CD1c-positive myeloid dendritic cell (primary cell): ENCODE results near the gene PBX3.
"Not testable (repeated sequence)": the region's sequence is repeated elsewhere in the genome, so short reads cannot be mapped to it uniquely, and the experiment has no call there.

Source experiments
- DNase-seq: peaks from one replicate; pipeline ENCODE4 v3.0.0-alpha.2; 2016; ENCODE audit errors: extremely low spot score

PBX3 gene

DNA sequence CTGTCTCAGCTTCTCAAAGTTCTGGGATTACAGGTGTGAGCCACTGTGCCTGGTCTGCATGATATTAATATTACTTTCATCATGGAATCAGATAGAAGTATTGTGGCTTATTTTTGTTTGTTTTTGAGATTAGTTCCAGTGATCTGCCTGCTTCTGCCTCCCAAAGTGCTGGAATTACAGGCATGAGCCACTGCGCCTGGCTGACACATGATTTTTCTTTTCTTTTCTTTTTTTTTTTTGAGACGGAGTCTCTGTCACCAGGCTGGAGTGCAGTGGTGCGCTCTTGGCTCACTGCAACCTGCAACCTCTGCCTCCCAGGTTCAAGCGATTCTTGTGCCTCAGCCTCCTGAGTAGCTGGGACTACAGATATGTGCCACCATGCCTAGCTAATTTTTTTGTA, 29.6 kb downstream of the PBX3 start:
- not testable (repeated sequence) for DNase-seq

DNA sequence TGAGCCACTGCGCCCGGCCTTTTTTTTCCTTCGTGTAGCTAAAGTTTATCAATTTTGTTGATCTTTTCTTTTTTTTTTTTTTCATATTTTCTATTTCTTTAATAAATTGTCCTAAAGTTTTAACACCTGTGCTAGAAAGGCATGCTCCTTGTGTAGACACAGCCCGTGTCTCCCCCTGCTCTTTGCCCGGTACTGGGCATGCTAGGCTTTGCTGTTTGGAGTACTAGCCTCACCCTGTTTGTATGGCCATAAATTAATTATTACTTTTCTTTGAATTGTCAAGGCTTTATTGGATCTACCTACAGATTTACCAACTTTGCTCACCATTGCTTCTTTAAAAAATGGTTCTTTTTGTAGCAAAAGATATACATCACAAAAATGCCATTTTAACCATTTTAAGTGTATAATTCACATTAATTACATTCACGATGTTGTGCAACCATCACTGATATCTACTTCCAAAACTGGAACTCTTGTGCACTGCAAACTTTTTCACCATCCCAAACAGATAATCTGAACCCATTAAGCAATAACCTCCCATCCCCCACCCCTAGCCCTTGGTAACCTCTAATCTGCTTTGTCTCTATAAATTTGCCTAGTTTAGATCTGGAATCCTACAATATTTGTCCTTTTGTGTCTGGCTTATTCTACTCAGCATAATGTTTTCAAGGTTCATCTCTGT, 31.5 kb downstream of the PBX3 start:
- DNase-seq = not testable (repeated sequence)

DNA sequence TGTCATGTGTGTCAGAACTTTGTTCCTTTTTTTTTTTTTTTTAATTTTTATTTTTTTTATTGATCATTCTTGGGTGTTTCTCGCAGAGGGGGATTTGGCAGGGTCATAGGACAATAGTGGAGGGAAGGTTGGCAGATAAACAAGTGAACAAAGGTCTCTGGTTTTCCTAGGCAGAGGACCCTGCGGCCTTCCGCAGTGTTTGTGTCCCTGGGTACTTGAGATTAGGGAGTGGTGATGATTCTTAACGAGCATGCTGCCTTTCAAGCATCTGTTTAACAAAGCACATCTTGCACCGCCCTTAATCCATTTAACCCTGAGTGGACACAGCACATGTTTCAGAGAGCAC, 32.0 kb downstream of the PBX3 start:
- DNase-seq = not testable (repeated sequence)

DNA sequence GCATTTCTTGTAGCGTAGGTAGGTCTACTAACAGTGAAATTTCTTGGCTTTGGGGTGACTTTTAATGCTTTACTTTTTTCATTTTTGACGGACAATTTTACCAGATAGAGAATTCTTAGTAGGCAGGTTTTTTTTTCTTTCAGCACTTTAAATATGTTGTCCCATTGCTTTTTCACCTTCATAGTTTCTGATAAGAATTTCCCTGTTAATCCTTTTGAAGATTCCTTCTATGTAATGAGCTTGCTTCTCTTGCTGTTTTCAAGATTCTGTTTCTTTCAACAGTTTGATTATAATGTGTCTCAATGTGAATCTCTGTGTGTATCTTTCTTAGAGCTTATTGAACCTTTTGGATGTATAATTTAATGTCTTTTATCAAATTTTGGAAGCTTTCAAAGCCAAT, 35.5 kb downstream of the PBX3 start:
- no peak for DNase-seq

DNA sequence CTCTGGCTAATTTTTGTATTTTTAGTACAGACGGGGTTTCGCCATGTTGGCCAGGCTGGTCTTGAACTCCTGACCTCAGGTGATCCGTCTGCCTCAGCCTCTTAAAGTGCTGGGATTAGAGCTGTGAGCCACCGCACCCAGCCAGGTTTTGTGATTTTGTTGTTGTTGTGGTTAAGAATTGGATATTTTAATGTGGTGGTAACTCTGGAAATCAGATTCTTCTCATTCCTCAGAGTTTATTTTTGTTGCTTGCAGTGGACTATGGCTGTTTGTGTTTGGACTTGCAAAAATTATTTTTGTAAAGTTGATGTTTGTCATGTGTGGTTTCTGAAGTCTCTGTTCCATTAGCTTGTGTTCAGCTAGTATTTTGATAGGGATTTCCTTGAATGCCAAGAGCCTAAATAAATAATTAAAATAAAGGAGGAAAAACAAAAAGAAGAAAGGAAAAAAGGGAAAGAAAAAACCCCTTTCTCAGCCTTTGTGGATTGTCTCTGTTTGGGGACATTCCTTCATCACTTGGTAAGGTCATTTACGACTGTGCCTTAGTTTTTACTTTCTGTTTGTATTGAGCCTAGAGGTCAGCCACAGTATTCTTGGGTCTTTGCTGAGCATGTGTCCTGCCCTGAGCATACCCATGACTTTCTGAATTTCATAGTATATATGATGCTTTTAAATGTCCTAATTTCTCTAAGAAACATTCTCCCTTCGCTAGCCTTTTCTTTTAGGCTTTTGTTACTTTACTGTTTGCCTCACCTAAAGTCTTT, 37.3 kb downstream of the PBX3 start:
- no peak for DNase-seq

DNA sequence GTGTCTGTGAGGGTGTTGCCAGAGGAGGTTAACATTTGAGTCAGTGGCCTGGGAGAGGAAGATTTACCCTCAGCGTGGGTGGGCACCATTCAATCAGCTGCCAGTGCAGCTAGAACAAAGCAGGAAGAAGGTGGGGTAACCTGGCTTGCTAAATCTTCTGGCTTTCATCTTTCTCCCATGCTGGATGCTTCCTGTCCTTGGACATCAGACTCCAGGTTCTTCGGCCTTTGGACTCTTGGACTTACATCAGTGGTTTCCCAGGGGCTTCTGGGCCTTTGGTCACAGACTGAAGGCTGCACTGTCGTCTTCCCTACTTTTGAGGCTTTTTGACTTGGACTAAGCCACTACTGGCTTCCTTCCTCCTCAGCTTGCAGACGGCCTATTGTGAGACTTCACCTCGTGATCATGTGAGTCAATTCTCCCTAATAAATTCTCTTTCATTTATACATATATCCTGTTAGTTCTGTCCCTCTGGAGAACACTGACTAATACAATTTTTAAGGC, 38.1 kb downstream of the PBX3 start:
- peak; percentile 74 for DNase-seq

DNA sequence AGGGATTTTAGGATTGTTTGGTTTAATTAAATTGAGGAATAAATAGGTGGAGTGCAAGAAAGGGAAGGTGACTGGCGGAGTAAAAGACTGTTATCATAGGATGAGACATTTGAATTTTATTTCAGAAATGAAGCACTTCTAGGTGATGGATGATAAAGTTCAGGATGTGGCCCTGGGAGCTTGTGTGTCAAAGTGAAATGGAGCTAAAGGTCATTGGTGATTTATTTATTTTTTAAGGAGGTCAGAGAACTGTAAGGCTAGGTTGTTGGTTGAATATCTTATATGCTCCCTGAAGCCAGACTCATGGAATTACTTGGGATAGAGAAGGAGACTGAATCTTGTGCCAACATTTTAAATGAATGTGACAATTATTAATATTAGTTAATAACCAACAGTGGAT, 40.5 kb downstream of the PBX3 start:
- DNase-seq = no peak

DNA sequence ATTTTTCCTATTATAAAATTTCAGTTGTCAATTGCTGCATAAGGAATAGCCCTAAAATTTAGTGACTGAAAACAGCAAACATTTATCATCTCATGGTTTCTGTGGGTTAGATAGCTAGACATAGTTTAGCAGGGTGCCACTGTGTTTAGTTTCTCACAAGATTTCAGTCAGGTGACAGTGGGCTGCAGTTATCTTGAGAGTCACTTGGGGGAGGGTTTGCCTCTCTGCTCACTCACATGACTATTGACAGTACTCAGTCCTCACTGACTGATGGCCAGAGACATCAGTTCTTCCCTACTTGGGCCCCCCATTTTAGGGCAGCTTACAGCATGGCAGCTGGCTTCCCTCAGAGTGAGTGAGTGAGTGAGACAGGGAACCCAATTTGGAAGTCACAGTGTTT, 42.0 kb downstream of the PBX3 start:
- DNase-seq = no peak

DNA sequence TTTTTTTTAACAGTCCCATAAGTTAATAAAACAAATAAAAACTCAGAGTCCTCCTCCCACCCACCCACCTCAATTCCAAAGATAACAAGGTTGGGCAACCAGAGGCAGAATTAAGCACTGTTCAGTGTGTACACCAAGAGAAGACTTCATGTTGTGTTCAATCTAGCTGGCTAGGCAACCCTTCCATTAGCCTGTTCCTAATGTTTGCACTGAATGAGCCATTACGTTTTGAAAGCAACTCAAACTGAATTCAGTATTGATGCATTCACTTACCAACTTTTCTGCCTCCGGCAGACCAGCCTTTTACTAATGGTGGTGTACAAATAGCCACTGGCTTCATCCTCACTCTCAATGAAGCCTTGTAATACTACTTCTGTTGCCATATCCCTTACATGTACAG, 47.5 kb downstream of the PBX3 start:
- no peak for DNase-seq

DNA sequence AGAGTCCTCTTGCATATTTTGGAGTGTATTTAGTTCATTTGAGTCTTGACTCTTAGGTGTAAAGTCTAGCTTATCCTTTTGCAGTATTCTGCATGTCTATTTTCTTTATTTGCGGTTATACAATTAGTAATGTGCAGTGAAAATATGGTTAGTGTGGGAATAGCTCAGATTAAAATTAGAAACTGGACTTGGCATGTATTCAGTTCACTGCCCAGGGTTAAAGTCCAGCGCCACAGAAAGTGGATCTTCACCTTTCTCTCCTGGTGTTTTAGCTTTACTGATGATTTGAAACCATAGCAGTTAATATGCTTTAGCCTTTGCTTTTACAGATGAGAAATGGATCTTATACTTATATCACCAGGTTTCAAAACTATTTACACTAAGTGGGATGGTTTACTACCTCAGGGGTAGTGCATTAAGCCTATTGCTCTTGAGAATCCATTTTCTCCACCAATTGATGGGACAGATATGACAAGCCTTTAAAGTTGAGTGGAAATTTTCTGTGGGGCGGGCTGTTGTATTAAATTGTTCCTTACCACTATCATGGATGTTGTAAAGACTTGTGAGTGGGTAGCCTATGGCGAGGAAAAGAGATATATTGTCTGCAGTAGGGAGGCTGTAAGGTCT, 48.9 kb downstream of the PBX3 start:
- no peak for DNase-seq

DNA sequence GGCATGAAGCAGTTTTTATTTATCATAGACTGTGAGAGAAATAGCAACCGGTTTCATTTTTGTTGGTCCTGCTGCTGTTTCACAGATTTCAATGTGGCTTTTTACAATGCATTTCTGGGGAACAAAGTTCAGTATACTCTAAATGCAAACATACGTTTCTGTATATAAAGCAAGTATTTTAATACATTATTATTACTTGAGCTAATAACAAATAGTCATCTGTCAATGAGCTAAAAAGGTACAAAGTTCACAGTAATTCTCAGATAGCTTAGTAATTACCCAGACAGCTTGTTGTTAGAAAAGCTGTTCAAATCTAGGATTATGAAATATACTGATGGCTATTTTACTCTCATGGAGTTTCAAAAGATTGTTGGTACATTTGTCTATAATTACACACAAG, 50.8 kb downstream of the PBX3 start:
- no peak for DNase-seq

DNA sequence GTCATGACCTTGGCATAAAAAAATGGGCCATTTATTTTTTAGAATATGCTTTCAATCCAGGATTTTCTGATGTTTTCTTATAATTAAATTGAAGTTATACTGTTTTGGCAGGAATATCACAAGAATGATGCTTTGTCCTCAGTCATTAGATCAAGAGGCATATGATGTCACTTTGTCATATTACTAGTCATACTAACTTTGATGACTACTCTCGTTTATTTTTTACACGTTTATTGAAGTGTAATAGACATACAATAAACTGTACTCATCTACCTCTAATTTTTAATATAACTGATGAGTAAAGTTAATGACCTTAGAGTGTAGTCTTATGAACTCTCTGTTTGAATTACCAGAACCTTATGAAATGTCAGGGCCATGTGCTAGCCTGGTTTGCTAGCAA, 56.4 kb downstream of the PBX3 start:
- no peak for DNase-seq

DNA sequence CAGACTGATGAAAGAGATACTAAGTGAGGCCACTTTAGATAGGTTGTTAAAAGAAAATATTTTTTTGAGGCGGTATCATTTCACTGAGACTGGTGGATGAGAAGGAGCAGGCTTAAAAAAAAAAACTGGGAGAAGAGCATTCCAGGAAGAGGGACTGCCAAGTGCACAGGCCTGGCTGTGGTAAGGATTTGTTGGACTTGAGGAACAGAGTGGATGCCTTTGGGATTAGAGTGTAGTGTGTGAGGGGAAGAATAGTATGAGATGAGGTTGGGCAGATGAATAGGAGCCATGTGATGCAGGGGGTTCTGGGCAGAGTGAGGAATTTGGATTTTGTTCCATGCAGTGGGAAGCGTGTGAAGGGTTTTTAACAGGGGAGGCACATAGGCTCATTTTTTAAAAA, 57.9 kb downstream of the PBX3 start:
- DNase-seq = no peak

DNA sequence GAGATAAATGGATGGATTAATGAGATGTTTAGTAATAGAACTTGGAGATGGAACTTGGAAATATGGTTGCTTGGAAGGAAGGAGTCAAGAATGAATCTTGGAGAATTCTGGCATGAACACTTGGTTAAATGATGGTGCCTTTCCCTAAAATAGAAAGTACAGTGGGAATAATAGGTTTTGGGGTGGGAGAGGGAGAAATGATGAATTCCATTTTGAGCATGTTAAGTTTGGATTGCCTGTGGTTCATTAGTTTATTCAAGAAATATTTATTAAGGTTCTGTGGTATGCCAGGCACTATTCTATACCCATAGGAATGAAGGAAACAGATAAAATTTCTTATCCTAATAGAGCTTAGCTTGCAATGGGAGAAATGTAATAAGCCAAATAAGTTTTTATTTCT, 58.4 kb downstream of the PBX3 start:
- no peak for DNase-seq

DNA sequence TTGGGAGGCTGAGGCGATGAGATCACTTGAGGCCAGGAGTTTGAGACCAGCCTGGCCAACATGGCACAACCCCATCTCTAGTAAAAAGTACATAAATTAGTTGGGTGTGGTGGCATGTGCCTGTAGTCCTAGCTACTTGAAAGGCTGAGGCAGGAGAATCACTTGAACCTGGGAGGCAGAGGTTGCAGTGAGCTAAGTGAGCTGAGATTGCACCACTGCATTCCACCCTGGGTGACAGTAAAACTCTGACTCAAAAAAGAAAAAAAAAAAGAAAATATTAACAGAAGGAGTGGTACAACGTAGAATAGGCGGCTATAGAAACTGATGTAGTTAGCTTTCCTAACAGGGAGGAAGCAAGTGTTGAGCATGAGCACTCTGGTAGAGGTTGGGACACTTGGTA, 59.9 kb downstream of the PBX3 start:
- no peak for DNase-seq

DNA sequence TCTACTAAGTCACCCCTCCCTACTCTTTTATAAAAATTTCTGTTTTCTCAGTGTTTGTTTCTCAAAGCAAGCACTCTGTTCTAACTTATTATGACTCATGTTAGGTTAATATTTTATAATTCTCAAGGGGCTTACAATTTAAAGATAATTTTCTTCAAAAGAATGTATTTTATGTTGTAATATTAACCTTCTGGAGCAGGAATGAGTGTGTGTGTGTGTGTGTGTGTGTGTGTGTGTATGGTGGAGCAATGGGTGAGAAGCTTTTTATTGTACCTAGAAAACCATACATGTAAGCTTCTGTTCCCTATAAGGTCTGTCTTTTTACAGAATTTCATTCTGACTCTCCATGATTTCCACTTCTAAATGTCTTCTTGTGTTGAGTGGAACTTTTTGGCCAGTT, 63.0 kb downstream of the PBX3 start:
- DNase-seq = no peak

DNA sequence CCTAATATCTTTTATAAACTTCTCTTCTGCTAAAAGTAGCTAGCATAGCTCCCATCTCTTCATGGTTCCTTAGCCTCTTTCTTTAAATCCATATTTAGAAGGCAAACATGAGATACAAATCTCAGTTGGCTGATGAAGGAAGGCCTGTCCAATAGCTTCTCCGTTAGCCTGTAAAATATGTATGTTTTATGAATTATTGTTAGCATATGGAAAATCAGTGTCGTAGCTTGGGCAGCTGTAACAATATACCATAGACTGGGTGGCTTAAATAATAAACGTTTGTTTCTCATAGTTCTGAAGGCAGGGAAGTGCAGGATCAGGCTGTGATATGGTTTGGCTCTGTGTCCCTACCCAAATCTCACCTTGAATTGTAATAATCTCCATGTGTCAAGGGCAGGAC, 63.8 kb downstream of the PBX3 start:
- DNase-seq = no peak

DNA sequence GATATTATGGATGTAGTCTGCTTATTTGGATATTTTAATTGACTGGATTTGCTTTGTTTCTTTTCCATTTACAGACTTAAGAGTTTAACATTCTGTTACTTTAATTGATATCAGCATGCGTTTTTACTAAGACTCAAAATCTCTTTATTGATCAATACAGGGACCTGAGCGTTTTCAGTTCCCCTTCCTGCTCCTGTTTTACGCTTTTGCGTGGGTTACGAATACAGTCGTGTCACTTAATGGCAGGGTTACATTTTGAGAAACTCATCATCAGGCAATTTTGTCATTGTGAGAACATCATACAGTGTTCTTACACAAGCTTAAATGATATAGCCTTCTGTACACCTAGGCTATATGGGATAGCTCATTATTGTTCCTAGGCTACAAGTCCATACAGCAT, 65.2 kb downstream of the PBX3 start:
- DNase-seq = no peak

DNA sequence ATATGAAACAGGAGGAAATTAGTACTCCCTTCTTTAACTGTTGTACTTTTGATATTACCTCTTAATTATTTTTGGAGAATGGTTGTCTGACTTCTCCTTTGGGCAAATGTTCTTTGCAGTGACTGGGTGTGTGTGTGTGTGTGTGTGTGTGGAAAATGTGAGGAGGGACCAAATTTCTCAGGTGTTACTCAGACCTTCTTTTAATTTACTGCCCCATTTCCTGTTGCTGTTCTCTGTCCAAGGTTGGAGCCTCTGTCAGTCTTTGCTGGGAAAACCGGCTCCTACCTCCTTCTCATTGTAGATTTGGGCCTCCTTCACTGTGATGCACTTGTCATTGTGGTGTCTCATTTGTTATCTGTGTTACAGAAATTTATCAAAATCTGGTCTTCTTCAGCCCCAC, 68.4 kb downstream of the PBX3 start:
- DNase-seq = no peak

DNA sequence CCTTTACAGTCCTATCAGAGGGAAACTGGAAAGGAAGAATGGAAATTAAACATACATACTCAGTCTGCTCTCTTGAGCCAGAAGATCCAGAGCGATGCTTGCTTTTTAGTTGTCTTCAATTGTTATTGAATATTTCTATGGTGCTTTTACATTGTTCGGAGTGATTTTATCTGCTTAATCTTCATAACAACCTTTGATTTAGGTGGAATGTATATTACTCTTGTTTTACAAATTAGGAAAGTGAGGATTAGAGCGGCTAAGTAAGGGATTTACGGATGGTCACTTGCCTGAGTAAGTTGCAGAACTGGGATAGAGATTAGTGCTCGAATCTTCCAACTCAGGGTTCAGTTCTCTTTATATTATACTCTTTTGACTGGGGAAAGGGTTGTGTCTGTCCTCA, 69.1 kb downstream of the PBX3 start:
- DNase-seq = no peak

DNA sequence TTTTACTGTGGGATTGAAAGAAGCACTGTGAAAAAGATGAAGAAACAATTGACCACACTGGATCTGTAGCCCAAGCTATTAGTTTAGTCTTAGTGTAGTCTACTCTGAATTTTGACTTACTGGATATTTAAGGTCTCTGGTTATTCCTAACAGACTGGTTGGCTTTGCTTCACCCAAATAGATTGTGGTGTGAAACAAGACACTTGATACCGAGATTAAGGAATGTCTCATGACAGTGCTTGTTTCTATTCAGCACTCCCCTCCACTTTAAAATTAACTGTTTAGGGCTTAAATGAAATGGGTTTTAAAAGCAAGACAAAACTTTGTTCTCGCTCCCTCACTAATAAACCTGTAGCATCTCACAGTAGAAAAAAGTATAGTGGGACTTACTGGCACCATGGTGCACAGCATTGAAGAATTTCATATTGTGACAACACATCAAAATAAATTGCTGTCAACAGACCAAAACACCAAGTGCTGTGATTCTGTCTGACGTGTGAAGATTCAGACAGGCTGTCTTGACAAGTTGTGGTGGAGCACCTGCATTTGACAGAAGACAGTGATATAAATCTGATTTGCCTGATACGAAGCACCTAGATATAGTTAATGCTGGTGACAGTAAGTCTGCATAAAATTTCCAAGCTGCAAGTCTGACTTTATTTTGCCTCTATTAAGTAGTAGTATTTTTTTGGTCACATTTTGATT, 73.1 kb downstream of the PBX3 start:
- no peak for DNase-seq

DNA sequence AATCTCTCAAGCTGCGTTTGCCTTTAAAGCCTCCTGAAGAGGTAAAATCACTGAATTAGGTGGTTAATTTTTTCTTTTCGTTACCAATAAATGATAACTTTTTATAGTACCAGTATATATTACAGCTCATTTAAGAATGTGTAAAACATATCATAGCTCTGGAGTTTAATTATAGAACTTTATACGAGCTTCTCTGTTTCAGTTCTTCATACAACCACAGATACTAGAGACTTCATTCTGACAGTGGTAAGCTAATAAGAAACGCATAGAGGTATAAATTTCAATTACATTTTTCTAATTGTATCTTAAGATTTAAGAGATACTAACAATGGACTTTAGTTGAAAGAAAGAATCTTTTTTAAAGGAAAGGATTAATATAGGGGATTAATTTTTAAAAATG, 73.9 kb downstream of the PBX3 start:
- DNase-seq = no peak

DNA sequence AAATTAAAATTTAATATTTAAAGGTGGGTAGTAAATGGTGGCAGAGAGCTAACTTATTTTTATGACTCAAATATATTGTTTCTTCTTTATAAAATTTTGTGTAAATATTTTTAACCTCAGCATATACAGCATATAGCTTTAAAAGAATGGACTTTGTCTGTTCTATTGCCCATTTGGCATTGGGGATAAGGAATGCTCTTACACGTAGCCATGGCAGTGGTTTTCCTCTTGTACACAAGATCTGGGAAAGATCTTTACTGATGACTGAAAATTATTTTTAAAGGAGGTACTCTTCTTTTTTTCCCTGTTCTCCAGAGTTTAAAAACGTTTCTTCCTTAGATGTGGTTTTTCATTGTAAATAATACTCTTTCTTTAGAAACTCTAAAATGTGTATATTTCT, 75.0 kb downstream of the PBX3 start:
- no peak for DNase-seq
